ENCODE results near the gene ZMIZ2. TPM values are rescaled to one million over a fixed set of nuclear protein-coding genes. Genes with fewer than 3 reads are reported as not detected.

The ZMIZ2 gene
- total RNA-seq, 2 donors from 2014 or later = 27.1 to 42.8 TPM

GRCh38 chr7:44748948-44749731 lies 493 bp downstream of the ZMIZ2 start:
- WGBS = 2% methylated on average over 34 of the region's 60 CpGs
- peak overlapping the region; percentile 48 to 50 for H3K27ac ChIP-seq
- intact Hi-C loops (cut with DNase I) = loop anchor here (1.0 to 10.0 kb wide), 3 partner anchors 48 to 144 kb away; partner anchors contain the start of genes H2AZ2 and OGDH
- H3K9me3 ChIP-seq = no peaks in the 10 kb centered on the region
- no peaks in the 10 kb centered on the region for H3K36me3 ChIP-seq
- no peak for TF ChIP-seq POLR2AphosphoS5 (IDR thresholded peaks at IDR 0.05)
- no peak for TF ChIP-seq CTCF (IDR thresholded peaks at IDR 0.05)
- no peak for TF ChIP-seq POLR2A (IDR thresholded peaks at IDR 0.05)
- H3K27me3 ChIP-seq (replicated peaks; ENCODE audit: insufficient read depth) = no peaks in the 10 kb centered on the region
- H3K4me3 ChIP-seq = peak overlapping the region; percentile 80 to 91
- peaks cover 3% of the 10 kb centered on the region for H3K4me1 ChIP-seq (replicated peaks)
- no peak for DNase-seq (ENCODE audit: low spot score)

- Histone ChIP-seq H3K36me3 (no peaks in the 10 kb centered on the region), H3K4me3 (peak overlapping the region in 1 of 2 donors; percentile 80), H3K4me1 (replicated peaks) (peaks cover 3% of the 10 kb centered on the region), H3K27ac (no peak overlapping the region), H3K9me3 (no peaks in the 10 kb centered on the region), H3K27me3 (replicated peaks; ENCODE audit: insufficient read depth) (no peaks in the 10 kb centered on the region)
- TF ChIP-seq CTCF (IDR thresholded peaks at IDR 0.05) (no peak), POLR2AphosphoS5 (IDR thresholded peaks at IDR 0.05) (no peak), POLR2A (IDR thresholded peaks at IDR 0.05) (no peak)
- intact Hi-C loops (cut with DNase I) = loop anchor here (5.0 to 10.0 kb wide), 2 partner anchors 97 to 145 kb away; partner anchors contain the start of genes H2AZ2 and OGDH
- DNase-seq (ENCODE audit: low spot score) = no peak
- 89% methylated on average over 2 of the region's 2 CpGs for WGBS
Measured at GRCh38 chr7:44749992-44750391, 1.3 kb downstream of the ZMIZ2 start.

- WGBS = 93% methylated on average over 3 of the region's 3 CpGs
- intact Hi-C loops (cut with DNase I) = no loop called here
- no peak overlapping the region for H3K4me3 ChIP-seq
- no peaks in the 10 kb centered on the region for H3K9me3 ChIP-seq
- H3K27me3 ChIP-seq (replicated peaks; ENCODE audit: insufficient read depth) = no peaks in the 10 kb centered on the region
- no peak overlapping the region for H3K27ac ChIP-seq
- DNase-seq (ENCODE audit: low spot score) = no peak
- peaks cover 3% of the 10 kb centered on the region for H3K4me1 ChIP-seq (replicated peaks)
- no peak for TF ChIP-seq CTCF (IDR thresholded peaks at IDR 0.05)
- TF ChIP-seq POLR2AphosphoS5 (IDR thresholded peaks at IDR 0.05) = no peak
- TF ChIP-seq POLR2A (IDR thresholded peaks at IDR 0.05) = no peak
- no peaks in the 10 kb centered on the region for H3K36me3 ChIP-seq
Measured at GRCh38 chr7:44750424-44750823, 1.8 kb downstream of the ZMIZ2 start.

GRCh38 chr7:44750921-44751571 lies 2.4 kb downstream of the ZMIZ2 start:
- H3K4me3 ChIP-seq = no peak overlapping the region
- TF ChIP-seq POLR2A (IDR thresholded peaks at IDR 0.05) (no peak), POLR2AphosphoS5 (IDR thresholded peaks at IDR 0.05) (no peak), CTCF (IDR thresholded peaks at IDR 0.05) (no peak)

More at GRCh38 chr7:44750921-44751571, 2.4 kb downstream of the ZMIZ2 start:
- Histone ChIP-seq H3K4me1 (replicated peaks) (peaks cover 7% of the 10 kb centered on the region), H3K36me3 (no peaks in the 10 kb centered on the region), H3K27ac (no peak overlapping the region), H3K27me3 (replicated peaks; ENCODE audit: insufficient read depth) (no peaks in the 10 kb centered on the region), H3K9me3 (no peaks in the 10 kb centered on the region)
- WGBS = 51% methylated on average over 6 of the region's 6 CpGs
- DNase-seq (ENCODE audit: low spot score) = no peak
- intact Hi-C loops (cut with DNase I) = no loop called here

Data from prostate gland (tissue), 2 donors.